Measurements from ENCODE around the gene KDM3A.

KDM3A gene

GRCh38 chr2:86518481-86518880 is 77.3 kb downstream of the KDM3A start:
- DNase-seq (ENCODE audit: low spot score): peak; percentile 10

- DNase-seq (ENCODE audit: low spot score): no peak
Measured at GRCh38 chr2:86519349-86519748, 78.2 kb downstream of the KDM3A start.

DNA sequence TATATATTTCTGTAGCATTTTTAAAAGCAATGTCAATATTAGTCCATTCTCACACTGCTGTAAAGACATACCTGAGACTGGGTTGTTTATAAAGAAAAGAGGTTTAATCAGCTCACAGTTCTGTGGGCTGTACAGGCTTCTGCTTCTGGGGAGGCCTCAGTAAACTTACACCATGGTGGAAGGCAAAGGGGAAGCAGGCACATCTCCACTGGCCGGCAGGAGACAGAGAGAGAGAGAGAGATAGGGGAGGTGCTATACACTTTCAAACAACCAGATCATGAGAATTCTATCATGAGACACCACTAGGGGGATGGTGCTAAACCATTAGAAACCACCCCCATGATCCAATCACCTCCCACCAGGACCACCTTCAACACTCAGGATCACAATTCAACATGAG is 79.0 kb downstream of the KDM3A start:
- DNase-seq (ENCODE audit: low spot score): no peak

DNA sequence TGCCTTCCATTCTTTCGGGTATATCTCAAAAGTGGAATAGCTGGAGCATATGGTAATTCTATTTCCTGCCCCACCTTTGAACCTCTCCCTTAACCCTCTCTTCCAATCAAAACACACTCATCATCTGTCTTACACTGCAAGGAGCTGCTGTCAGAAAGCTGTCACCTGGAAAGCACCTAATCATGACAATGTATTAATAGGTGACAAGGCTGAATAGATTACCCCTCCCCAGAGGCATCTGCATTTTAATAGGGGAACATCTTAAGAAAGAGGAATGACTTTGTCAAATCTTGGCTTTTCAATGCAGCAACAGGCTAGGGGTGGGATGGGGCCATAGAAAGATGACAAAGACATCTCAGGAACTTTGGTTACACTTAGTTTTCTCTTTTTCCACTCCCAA is 80.8 kb downstream of the KDM3A start:
- DNase-seq (ENCODE audit: low spot score): no peak

GRCh38 chr2:86522711-86523110 is 81.5 kb downstream of the KDM3A start:
- DNase-seq (ENCODE audit: low spot score): no peak

GRCh38 chr2:86523491-86523890 is 82.3 kb downstream of the KDM3A start:
- no peak for DNase-seq (ENCODE audit: low spot score)

GRCh38 chr2:86525421-86526340 is 84.5 kb downstream of the KDM3A start:
- DNase-seq (ENCODE audit: low spot score): no peak

DNA sequence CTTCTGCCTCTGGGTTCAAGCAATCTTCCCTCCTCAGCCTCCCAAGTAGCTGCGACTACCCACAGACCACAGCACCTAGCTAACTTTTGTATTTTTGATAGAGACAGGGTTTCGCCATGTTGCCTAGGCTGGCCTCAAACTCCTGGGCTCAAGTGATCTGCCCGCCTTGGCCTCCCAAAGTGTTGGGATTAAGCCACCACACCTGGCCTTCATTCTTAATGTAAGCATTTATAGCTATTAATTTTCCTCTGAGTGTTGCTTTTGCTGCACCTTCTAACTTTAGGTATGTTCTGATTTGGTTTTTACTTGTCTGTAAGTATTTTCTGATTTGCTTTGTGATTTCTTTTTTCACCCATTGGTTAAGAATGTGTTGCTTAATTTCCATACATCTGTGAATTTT is 92.4 kb downstream of the KDM3A start:
- DNase-seq (ENCODE audit: low spot score): no peak

DNA sequence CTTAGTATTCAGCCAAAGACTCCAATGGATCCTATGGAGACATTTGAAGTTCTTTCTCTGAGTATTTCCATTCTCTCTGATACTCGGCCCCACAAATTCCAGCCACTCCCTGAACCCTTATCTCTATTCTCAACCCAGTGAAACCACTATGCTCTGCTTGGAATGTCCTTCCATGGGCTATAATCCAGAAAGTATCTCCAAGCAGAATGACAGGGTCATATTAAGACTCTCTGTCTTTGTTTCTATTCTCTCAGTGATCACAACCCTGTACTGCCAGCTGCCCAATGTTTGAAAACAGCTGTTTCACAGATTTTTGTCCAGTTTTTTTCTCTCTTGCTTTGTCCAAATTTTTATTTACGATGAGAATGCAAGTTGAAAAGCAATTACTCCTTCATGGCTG is 100.2 kb downstream of the KDM3A start:
- no peak for DNase-seq (ENCODE audit: low spot score)
